HG03442 (cell line): ENCODE measurements around the gene PKNOX2.

Experiments used
- ATAC-seq: cut with Tn5 transposase; IDR thresholded peaks from one replicate; pipeline ENCODE4 v1.9.1; 2021; ENCODE audit warnings: mild to moderate bottlenecking, moderate library complexity; ENCODE audit not compliant: unreplicated experiment

Gene PKNOX2

GRCh38 chr11:125229916-125230315, 65.4 kb downstream of the PKNOX2 start:
- ATAC-seq, result no peak

GRCh38 chr11:125233116-125233515, 68.6 kb downstream of the PKNOX2 start:
- no peak for ATAC-seq

- ATAC-seq, result no peak
Observed at GRCh38 chr11:125233736-125234275, 69.3 kb downstream of the PKNOX2 start.

DNA sequence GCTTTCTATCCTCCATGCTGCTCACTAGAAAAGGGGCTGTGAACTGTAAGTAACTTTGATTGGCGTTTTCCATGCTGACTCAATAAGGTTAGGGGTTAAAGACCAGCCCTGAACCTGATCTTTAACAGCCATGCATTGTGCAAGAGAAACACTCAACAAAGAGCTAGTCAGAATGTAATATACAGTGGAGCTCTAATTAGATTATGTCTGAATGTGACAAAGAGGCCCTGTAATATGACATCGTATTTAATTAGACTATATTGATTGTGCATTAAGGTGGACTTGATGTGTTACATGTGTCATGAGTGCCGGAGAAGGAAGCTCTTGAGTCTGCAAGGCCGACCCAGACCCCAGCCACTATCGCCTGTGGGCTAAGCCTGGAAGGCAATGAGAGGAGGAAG, 70.5 kb downstream of the PKNOX2 start:
- no peak for ATAC-seq

GRCh38 chr11:125236072-125236825, 71.7 kb downstream of the PKNOX2 start:
- no peak for ATAC-seq

DNA sequence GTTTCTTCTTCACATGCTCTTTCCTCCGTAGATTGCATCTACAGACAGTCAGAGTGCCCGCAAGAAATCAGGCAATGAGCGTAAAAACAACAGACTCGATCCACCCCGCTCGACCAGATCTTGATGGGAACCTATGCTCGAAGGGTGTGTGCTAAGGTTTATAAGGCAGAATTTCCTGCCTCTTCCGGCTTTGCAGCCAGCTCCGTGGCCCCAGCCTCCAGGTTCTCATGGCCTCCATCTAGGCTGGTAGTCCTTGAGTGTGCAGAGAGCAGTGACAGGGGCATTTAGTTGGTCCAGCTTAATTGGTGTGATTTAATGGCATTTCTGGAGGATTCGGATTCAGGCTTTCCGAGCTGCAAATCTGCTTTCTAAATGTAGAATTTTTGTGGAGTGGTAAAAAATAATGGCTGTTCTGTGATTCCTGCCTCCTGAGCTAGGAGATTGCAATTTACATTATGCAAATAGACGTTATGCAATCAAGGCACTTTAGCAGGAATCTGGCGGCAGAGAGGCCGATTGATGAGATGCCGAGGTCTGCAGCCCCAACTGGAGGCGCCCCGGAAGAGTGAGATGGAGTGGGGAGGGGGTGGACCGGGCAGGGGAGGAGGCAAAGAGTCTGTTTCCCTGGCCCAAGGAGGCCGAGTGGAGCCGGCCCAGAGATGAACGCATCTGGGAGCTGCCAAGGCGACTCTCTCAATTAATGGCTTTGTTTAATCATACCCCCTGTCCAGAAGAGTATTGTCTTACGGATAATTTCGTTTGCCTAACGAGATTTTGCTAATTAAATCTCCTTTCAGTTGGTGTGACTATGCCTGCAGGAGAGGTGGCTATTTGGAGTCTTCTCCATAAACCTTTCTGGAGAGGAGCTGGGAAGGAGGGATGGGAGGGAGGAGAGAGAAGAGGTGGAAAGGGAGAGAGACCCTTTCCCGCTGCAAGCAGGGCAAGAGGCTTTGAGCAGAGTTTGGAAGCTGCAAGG, 75.3 kb downstream of the PKNOX2 start:
- ATAC-seq, result no peak

GRCh38 chr11:125241104-125241503, 76.6 kb downstream of the PKNOX2 start:
- no peak for ATAC-seq

GRCh38 chr11:125242141-125242775, 77.7 kb downstream of the PKNOX2 start:
- no peak for ATAC-seq

- no peak for ATAC-seq
Observed at GRCh38 chr11:125244166-125244565, 79.6 kb downstream of the PKNOX2 start.

GRCh38 chr11:125245299-125245698, 80.7 kb downstream of the PKNOX2 start:
- no peak for ATAC-seq

DNA sequence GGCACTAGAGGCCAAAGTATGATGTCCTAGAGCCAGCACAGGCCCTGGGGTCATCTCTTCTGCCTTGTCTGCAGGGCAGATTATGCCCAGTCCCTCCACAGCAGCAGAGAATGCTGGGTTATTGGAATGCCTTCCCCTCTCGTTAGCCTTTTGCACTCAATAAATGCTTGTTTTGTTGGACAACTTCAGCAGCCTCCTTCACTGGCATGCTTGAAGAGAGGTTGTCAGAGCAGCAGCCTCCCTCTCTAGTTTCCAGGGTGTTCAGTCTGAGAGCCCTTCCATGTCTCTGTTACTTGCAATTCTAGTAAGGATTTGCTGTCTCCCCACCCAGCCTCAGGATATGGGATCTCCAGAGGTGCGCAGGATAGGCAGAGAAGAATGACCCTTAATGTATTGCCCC, 82.9 kb downstream of the PKNOX2 start:
- no peak for ATAC-seq

GRCh38 chr11:125250318-125251213, 86.0 kb downstream of the PKNOX2 start:
- no peak for ATAC-seq

GRCh38 chr11:125251214-125251545, 86.6 kb downstream of the PKNOX2 start:
- ATAC-seq, result no peak

GRCh38 chr11:125251956-125252355, 87.4 kb downstream of the PKNOX2 start:
- ATAC-seq, result no peak

DNA sequence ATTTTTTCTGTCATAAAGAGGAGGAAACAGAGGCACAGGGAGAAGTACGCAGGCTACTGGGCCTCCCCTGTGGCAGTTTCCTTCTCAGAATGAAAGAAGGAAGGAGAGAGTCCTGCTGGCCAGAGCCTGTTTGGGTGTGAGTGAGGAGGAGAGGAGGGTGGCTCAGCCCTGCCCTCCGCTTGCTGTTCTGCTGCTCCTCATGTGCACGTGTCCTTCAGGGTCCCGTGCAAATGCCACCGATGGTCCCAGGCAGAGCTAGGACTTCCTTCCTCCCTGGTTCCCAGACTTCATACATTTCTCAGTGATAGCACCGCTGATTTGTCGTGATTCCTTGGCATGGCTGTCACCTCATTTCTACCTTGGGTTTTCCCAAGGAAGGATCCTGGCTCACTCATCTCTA, 88.7 kb downstream of the PKNOX2 start:
- ATAC-seq, result no peak

GRCh38 chr11:125253795-125254525, 89.4 kb downstream of the PKNOX2 start:
- ATAC-seq, result no peak

- no peak for ATAC-seq
Observed at GRCh38 chr11:125256541-125257189, 92.1 kb downstream of the PKNOX2 start.

DNA sequence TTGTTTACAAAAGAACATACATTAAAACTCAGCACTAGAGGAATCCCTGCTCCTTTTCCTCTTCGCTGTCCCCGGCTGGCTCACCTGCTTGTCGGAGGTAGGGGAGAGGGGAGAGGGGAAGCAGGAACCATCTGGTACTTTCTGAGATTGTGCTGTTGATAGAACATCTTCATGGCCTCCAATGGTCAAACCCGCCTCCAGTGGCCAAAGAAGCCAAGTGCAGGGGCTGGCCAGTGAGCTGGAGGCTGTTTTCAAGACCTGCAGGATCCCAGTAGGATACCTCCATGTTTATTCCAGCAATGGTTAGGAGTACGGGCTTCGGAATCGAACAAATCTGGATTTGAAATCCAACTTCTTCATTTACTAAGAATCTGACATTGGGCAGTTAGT, 92.6 kb downstream of the PKNOX2 start:
- no peak for ATAC-seq

- ATAC-seq, result no peak
Observed at GRCh38 chr11:125257751-125258150, 93.2 kb downstream of the PKNOX2 start.
